ENCODE data around the gene DNAJA3.
A peak's percentile ranks its signal among the peaks of the same experiment; 100 is the strongest.

The DNAJA3 gene

DNA sequence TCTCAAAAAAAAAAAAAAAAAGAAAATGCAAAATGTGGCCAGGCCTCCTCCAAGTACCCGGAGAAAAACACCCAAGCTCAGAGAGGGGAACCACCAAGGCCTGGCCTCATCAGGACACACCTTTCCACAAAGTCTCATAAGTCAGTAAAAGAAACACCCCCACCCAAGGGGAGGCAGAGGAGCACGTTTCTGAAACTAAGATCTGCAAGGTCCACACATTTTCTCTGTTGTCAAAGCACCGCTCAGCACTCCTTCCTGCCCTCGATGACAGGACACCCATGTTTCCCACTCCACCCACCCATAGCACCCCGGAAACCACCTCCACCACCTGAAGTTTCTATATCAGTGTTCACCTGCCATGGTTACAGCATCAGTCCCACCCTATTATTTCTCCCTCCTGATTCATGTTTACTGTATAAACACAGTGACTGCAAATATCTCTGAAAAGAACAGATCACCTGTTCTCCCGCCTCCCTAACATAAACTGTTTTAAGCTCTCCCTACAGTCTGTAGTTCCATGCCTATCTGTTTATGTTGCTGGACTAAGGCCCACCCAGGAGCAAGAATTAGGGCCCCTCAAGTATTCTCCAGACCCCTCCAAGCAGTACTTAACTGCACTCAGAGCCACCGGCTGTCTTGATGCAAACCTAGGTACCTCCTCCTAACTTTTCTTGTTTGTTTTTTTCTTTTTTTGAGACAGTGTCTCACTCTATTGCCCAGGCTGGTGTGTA is 11.3 kb upstream of the DNAJA3 start:
- peaks cover 3% of the 10 kb centered on the region; the same call in 1 of the 2 replicates for H3K4me1 ChIP-seq

DNA sequence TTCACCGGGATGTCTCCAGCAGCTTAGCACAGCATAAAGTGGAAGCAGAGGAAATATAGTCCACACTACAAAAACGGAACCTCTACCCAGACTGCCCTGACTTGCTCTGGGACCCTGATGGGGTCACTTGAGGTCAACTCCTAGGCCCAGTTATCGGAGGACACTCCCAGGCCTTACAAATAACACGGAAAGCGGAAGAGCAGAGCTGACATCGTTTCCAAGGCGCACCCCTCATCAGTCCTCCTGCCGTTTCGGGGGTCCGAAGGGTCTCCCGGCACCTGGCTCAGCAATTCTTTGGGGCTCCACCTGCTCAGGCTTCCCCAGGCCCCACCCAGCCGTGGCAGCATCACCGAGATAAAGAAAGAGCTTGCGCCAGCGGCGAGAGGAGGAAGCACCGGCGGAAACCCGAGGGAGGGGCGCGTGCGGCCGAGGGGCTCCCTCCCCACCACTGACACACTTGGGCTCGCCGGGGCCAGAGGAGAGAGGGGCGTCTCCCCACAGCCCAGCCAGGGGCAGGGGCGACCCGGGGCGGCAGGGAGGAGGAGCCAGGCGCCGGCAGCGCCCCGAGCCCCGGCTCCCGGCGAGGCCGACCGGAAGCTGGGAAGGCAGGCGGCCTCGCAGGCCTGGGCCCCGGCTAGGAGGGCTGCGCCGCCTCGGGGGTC is 10.0 kb upstream of the DNAJA3 start:
- TF ChIP-seq, protein P1, sequence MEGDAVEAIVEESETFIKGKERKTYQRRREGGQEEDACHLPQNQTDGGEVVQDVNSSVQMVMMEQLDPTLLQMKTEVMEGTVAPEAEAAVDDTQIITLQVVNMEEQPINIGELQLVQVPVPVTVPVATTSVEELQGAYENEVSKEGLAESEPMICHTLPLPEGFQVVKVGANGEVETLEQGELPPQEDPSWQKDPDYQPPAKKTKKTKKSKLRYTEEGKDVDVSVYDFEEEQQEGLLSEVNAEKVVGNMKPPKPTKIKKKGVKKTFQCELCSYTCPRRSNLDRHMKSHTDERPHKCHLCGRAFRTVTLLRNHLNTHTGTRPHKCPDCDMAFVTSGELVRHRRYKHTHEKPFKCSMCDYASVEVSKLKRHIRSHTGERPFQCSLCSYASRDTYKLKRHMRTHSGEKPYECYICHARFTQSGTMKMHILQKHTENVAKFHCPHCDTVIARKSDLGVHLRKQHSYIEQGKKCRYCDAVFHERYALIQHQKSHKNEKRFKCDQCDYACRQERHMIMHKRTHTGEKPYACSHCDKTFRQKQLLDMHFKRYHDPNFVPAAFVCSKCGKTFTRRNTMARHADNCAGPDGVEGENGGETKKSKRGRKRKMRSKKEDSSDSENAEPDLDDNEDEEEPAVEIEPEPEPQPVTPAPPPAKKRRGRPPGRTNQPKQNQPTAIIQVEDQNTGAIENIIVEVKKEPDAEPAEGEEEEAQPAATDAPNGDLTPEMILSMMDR (IDR thresholded peaks at IDR 0.05; ENCODE audit: low read depth, low read length): no peak
- Histone ChIP-seq H3K27me3 (no peaks in the 10 kb centered on the region), H3K36me3 (no peaks in the 10 kb centered on the region), H3K4me3 (ENCODE audit: low read depth, low read length) (peak overlapping the region; percentile 76), H3K9me3 (no peaks in the 10 kb centered on the region), H3K4me1 (peaks cover 3% of the 10 kb centered on the region; the same call in 1 of the 2 replicates)
- DNase-seq: no peak

More for the DNA sequence above, 11.3 kb upstream of the DNAJA3 start:
- DNase-seq: no peak
- no peak overlapping the region for H3K4me3 ChIP-seq (ENCODE audit: low read depth, low read length)
- TF ChIP-seq, protein P1 (IDR thresholded peaks at IDR 0.05; ENCODE audit: low read depth, low read length): no peak
- no peaks in the 10 kb centered on the region for H3K27me3 ChIP-seq
- no peaks in the 10 kb centered on the region for H3K36me3 ChIP-seq
- no peaks in the 10 kb centered on the region for H3K9me3 ChIP-seq

DNA sequence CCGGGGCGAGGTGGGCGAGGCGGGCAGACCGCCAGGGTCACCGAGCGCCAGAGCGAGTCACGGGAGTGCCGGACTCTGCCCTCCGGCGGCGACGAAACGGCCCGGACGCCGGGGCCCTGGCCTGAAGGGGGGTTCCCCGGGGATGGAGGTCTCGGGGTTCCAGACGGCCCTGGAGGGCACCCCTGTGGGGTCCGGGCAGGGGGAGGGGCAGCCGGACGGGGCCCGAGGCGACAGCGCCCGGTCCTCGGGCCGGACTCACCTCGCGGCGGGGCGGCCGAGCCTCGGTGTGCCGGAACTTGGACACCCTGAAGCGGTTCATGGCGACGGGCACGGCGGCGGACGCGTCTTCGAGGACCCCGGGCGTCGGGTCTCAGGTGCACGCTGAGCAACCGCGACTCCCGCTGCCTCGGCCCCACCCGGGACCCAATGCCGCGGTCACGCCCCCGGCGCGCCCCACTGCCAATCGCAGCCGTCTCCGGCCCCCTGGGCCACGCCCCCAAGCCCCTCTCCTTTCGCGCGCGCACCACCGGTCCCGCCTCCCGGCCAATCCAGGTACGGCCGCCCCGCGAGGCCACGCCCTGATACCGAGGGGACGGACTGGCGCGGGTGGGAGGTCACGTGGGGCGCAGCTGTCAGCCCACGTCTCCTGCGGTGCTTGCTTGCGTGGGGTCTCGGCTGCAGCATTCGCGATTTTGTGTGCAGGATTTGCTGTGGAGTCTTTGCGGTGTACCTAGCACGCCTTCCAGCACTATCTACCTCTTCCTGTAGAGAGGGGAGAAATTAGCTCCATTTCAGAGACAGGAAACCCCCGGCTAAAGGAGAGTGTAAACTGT is 9.3 kb upstream of the DNAJA3 start, which contains the start of gene CORO7:
TSS of gene CORO7 (minus strand) at position 397 of the 833 bp plus-strand sequence. CDS start at position 319, 78 bp downstream.
- H3K27me3 ChIP-seq: no peaks in the 10 kb centered on the region
- no peaks in the 10 kb centered on the region for H3K4me1 ChIP-seq
- H3K4me3 ChIP-seq (ENCODE audit: low read depth, low read length): peak within 1 kb of the TSS; percentile 76
- DNase-seq: peak; percentile 98
- no peaks in the 10 kb centered on the region for H3K9me3 ChIP-seq
- H3K36me3 ChIP-seq: no peaks in the 10 kb centered on the region
- TF ChIP-seq, protein P1 (IDR thresholded peaks at IDR 0.05; ENCODE audit: low read depth, low read length): no peak

DNA sequence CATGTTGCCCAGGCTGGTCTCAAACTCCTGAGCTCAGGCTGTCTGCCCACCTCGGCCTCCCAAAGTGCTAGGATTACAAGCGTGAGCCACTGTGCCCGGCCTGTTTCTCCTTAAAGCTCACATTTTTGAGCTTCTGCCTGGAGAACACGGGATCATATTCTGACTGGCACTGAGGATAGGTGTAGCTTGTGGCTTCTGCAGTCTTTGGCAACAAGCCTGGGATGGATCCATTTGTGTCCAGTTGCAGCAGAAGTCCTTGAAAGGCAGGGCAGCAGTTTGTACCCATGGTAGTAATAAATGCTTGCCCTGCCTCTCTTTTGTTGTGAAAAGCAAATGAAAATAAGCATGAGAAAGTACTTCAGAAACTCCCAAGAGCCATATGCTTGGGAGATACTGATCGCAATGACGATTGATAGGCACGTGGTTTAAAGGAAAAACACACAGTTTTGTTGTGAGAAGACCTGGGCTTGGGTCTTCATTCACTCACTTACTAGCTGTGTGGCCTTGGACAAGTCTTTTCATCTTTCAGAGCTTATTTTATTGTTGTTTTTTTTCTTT is 6.2 kb upstream of the DNAJA3 start:
- Histone ChIP-seq H3K9me3 (no peaks in the 10 kb centered on the region), H3K27me3 (no peaks in the 10 kb centered on the region), H3K36me3 (no peaks in the 10 kb centered on the region), H3K4me3 (ENCODE audit: low read depth, low read length) (no peak overlapping the region), H3K4me1 (no peaks in the 10 kb centered on the region)
- DNase-seq: no peak
- TF ChIP-seq, protein P1 (IDR thresholded peaks at IDR 0.05; ENCODE audit: low read depth, low read length): no peak

DNA sequence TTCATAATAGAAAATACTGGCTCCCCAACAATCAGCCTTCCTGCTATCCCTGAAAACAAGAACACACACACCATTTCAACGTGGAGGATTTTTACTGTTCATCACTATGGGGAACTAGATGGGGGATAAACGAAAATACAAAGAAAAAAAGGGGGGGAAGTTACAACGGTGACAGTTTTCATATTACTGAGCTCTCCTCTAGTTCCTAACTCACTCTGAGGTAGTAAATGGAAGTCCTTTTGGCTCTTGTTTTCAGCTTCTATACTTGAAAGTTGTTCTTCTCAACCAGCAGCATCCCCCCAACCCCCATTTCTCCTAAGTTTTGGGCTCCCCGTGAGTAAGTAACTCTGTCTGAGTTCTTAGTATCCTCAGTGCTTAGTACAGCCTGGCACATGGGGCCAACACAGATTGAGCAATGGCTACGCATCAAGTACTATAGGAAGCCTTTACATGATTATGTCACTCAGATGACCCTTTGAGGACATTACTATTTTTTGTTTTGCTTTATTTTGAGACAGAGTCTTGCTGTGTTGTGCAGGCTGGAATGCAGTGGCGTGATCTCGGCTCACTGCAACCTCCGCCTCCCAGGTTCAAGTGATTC is 5.1 kb upstream of the DNAJA3 start:
- no peaks in the 10 kb centered on the region for H3K9me3 ChIP-seq
- no peak overlapping the region for H3K4me3 ChIP-seq (ENCODE audit: low read depth, low read length)
- H3K4me1 ChIP-seq: no peaks in the 10 kb centered on the region
- no peaks in the 10 kb centered on the region for H3K27me3 ChIP-seq
- H3K36me3 ChIP-seq: no peaks in the 10 kb centered on the region
- TF ChIP-seq, protein P1 (IDR thresholded peaks at IDR 0.05; ENCODE audit: low read depth, low read length): no peak
- no peak for DNase-seq

All from BE2C (cell line).